ENCODE data around the gene GLCE.

GLCE gene

DNA sequence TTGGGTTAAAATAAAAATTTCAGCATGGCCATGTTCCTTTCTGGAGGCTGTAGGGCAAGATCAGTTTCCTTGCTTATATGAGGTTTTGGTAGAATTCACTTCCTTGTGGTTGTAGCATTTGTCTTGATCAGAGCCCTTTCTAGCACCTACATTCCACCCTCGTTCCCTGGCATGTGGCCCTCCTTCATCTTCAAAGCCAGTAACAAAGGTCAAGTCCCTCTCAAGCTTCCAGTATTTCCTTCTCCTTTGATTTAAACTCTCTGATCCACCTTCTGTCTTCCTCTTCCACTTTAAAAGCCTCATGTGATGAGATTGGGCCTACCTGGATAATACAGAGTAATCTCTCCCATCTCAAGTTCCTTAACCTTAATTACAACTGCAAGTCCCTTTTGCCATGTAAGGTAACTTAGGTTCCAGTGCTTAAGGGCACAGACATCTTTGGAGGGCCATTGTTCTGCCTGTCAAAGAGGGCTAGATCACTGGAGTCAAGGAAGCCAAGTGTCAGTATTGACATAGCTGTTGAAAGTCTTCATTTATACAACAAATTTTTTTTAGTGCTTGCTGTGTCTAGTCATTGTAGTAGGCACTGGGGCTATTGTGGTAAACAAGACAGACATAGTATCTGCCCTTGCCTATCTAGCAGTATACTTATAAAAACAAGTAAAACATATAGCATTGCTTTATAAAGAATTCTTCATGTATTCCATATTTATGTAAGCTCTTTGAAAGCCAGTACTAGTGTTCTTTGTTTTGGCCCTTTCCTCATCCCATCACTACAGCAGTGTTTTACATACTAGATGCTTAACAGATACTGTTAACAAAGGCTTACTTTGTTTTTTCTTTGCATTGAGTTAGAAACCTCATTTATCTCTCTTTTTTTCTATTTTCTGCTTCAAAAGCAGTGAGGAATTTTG, 40.7 kb downstream of the GLCE start:
- H3K4me2 ChIP-seq: no peak overlapping the region
- TF ChIP-seq Cebpa-rat (IDR thresholded peaks at IDR 0.05): no peak

DNA sequence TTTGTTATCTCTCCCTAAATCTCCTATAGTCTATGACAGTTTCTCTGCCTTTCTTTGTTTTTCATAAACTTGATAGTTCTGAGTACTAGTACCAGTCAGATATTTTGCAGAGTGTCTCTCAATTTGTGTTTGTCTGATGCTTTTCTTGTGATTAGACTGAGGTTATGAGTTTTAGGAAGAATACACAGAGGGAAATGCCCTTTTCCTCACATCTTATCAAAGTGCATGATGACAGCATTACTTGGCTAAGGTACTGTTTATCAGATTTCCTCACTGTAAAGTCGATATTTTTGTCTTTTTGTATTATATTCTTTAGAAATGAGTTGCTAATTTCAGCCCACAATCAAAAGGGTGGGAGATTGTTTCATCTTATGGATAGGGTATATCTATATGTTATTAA, 45.6 kb downstream of the GLCE start:
- no peaks in the 10 kb centered on the region; a peak in 2 of 22 replicates for H4K20me1 ChIP-seq
- H3K9me3 ChIP-seq (replicated peaks in 1 of 11): no peaks in the 10 kb centered on the region
- H3K4me1 ChIP-seq: peaks cover 0 to 9% (median 6%) of the 10 kb centered on the region in 10 experiments; a peak in 13 of 20 replicates
- no peaks in the 10 kb centered on the region for H3K36me3 ChIP-seq
- H3K4me3 ChIP-seq: no peak overlapping the region
- H3K9ac ChIP-seq: no peak overlapping the region
- no peak for TF ChIP-seq Cebpa-rat (IDR thresholded peaks at IDR 0.05)
- H3K4me2 ChIP-seq: no peak overlapping the region
- no peak overlapping the region for H3K27ac ChIP-seq
- no peaks in the 10 kb centered on the region for H3K27me3 ChIP-seq

More for the DNA sequence above, 40.7 kb downstream of the GLCE start:
- Histone ChIP-seq H3K9ac (no peak overlapping the region), H3K27ac (no peak overlapping the region), H3K9me3 (replicated peaks in 1 of 11) (no peaks in the 10 kb centered on the region), H3K27me3 (no peaks in the 10 kb centered on the region), H3K36me3 (peaks cover 0 to 15% (median 8%) of the 10 kb centered on the region in 11 experiments; a peak in 12 of 22 replicates), H3K4me1 (no peaks in the 10 kb centered on the region), H3K4me3 (no peak overlapping the region), H4K20me1 (no peaks in the 10 kb centered on the region)

DNA sequence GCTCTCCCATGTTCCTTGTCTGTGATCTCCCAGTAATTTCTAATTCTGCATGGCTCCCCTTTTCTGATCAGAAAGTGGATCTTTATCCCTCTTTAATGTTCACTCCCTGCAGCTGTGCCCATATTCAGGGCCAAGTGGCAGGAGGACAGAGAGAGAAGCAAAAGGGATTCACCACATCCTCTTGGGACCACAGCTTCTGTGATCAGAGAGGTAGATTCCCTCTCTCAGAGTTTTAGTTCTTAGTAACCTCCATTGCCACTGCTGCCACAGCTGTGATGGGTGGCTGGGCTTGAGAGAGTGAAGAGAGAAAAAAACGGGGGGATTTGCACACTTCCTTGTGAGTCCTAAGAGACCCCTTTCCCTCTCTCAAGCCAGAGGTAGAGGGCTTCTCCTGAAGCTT, 49.2 kb downstream of the GLCE start:
- Histone ChIP-seq H3K36me3 (no peaks in the 10 kb centered on the region), H3K27ac (no peak overlapping the region), H3K4me1 (peaks cover 0 to 9% (median 6%) of the 10 kb centered on the region in 10 experiments; a peak in 13 of 20 replicates), H3K27me3 (no peaks in the 10 kb centered on the region), H3K4me2 (peak overlapping the region in 7 of 11 experiments; percentile 5 to 44 (median 21); a peak in 9 of 22 replicates), H3K9ac (no peak overlapping the region), H3K9me3 (replicated peaks in 1 of 11) (no peaks in the 10 kb centered on the region), H4K20me1 (no peaks in the 10 kb centered on the region; a peak in 2 of 22 replicates), H3K4me3 (no peak overlapping the region)
- no peak for TF ChIP-seq Cebpa-rat (IDR thresholded peaks at IDR 0.05)

DNA sequence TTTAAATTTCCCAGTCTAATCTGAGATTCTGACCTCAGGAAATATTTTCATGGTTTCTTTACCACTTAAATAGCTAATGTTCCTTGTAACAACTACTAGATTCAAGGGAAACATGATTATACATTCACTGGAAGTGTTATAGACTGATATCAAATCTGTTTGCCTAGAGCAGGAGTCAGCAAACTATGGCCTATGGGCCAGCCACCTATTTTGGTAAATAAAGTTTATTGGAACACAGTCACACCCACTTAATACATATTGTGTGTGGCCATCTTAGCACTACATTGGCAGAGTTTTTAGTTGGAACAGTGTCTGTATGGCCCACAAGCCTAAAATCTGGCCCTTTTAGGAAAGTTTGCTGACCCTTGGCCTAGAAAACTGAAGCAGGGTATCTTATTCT, 50.1 kb downstream of the GLCE start:
- no peaks in the 10 kb centered on the region for H3K27me3 ChIP-seq

DNA sequence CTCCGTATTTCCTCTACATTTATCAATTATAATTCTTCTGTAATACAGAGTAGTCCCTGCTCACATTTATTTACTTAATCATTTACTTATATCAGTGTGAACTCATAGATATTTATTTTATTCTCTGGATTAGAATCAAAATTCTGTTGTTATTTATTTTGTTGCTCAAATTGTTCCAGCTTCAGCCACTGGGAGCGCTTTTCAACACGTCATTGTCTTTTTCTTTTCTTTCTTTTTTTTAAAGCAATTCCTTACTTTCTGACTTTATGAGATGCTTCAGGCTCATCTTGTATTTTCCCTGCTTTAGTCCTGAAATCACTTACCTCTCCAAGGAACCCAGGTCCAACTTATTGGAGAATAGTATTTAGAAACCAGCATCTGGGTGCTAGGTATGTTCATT, 53.4 kb downstream of the GLCE start:
- Histone ChIP-seq H3K9me3 (replicated peaks in 1 of 11) (peaks cover 6 to 10% (median 7%) of the 10 kb centered on the region in 11 experiments; a peak in 12 of 22 replicates), H3K4me2 (no peak overlapping the region), H3K9ac (no peak overlapping the region), H3K36me3 (peaks cover 0 to 9% (median 4%) of the 10 kb centered on the region in 11 experiments; a peak in 2 of 22 replicates), H3K4me3 (no peak overlapping the region), H3K4me1 (peaks cover 0 to 9% (median 6%) of the 10 kb centered on the region in 10 experiments; a peak in 13 of 20 replicates), H3K27me3 (no peaks in the 10 kb centered on the region), H3K27ac (no peak overlapping the region), H4K20me1 (no peaks in the 10 kb centered on the region; a peak in 2 of 22 replicates)
- no peak for TF ChIP-seq Cebpa-rat (IDR thresholded peaks at IDR 0.05)

More for the DNA sequence above, 50.1 kb downstream of the GLCE start:
- H3K4me3 ChIP-seq: no peak overlapping the region
- no peaks in the 10 kb centered on the region for H3K9me3 ChIP-seq (replicated peaks in 1 of 11)
- H3K9ac ChIP-seq: no peak overlapping the region
- H3K4me2 ChIP-seq: no peak overlapping the region
- peaks cover 0 to 9% (median 6%) of the 10 kb centered on the region in 10 experiments; a peak in 13 of 20 replicates for H3K4me1 ChIP-seq
- TF ChIP-seq Cebpa-rat (IDR thresholded peaks at IDR 0.05): no peak
- H3K27ac ChIP-seq: no peak overlapping the region
- no peaks in the 10 kb centered on the region for H3K36me3 ChIP-seq
- H4K20me1 ChIP-seq: no peaks in the 10 kb centered on the region; a peak in 2 of 22 replicates

DNA sequence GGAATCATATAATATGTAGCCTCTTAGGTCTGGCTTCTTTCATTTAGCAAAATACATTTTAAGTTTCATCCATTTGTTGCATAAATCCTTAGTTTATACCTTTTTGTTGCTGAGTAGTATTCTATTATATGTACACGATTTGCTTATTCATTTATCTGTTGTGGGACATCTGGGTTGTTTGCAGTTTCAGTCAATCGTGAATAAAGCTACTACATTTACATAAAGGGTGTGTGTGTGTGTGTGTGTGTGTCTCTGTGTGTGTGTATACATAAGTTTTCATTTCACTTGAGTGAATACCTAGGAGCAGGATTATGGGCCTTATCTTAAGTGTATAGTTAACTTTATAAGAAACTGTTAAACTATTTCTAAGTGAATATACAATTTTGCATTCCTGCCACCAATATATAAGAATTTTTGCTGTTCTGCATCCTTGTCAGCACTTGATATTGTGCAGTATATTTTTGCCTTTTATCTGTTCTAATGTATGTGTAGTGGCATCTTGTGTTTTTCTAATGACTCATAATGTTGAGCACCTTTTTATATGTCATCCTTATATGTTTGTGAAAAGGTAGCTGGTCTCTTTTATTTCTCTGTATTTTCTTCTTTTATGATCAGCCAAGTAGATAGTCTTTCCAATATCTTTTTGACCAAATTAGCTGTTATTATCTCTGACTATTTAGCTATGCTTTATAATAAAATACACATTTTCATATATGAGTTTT, 55.0 kb downstream of the GLCE start:
- Histone ChIP-seq H3K4me1 (no peaks in the 10 kb centered on the region), H3K4me3 (no peak overlapping the region), H3K27ac (no peak overlapping the region), H3K9ac (no peak overlapping the region), H3K27me3 (no peaks in the 10 kb centered on the region), H4K20me1 (no peaks in the 10 kb centered on the region), H3K9me3 (replicated peaks in 1 of 11) (peaks cover 6 to 13% (median 7%) of the 10 kb centered on the region in 11 experiments; a peak in 12 of 22 replicates), H3K4me2 (no peak overlapping the region), H3K36me3 (peaks cover 0 to 9% (median 4%) of the 10 kb centered on the region in 11 experiments; a peak in 2 of 22 replicates)
- TF ChIP-seq Cebpa-rat (IDR thresholded peaks at IDR 0.05): no peak

DNA sequence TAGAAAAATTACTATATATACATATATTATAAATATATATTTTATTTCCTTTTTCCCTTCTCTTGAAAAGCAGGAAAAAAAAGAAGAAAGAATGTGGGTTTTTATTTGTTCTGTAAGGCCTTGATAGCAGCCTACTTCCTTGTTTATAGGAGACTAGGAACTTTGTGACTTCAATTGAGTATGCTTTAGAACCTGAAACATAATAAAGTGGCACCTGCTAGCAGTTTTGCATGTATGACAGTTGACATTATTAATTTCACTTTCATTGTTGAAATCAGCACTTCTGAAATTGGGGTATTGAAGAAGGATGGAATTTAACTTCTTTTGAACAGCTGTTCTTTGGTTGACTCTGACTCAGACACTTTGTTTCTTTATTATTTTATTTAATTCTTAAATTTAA, 56.9 kb downstream of the GLCE start:
- Histone ChIP-seq H3K9ac (no peak overlapping the region), H3K9me3 (replicated peaks in 1 of 11) (peaks cover 8 to 27% (median 17%) of the 10 kb centered on the region in 11 experiments), H3K4me2 (no peak overlapping the region), H3K27me3 (no peaks in the 10 kb centered on the region), H3K4me3 (no peak overlapping the region), H3K4me1 (no peaks in the 10 kb centered on the region), H3K27ac (no peak overlapping the region), H4K20me1 (no peaks in the 10 kb centered on the region), H3K36me3 (peaks cover 0 to 13% (median 7%) of the 10 kb centered on the region in 11 experiments; a peak in 9 of 22 replicates)
- no peak for TF ChIP-seq Cebpa-rat (IDR thresholded peaks at IDR 0.05)

DNA sequence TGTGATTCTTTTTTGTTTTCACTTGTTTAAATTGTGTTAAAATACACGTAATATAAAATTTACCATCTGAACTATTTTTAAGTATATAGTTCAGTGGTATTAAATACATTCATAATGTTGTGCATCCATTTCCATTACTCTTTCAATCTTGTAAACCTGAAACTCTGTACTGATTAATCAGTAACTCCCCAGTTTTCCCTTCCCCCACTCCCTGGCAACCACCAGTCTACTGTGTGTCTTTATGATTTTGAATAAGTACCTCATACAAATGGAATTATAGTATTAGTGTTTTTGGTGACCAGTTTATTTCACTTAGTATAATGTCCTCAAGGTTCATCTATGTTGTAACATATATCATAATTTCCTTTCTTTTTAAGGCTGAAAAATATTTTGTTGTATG, 59.3 kb downstream of the GLCE start:
- Histone ChIP-seq H3K4me1 (no peaks in the 10 kb centered on the region), H3K9me3 (replicated peaks in 1 of 11) (peaks cover 21 to 38% (median 28%) of the 10 kb centered on the region in 11 experiments), H3K9ac (no peak overlapping the region), H3K4me2 (no peak overlapping the region), H4K20me1 (no peaks in the 10 kb centered on the region), H3K4me3 (no peak overlapping the region), H3K36me3 (peaks cover 0 to 22% (median 10%) of the 10 kb centered on the region in 11 experiments; a peak in 9 of 22 replicates), H3K27me3 (no peaks in the 10 kb centered on the region), H3K27ac (no peak overlapping the region)
- no peak for TF ChIP-seq Cebpa-rat (IDR thresholded peaks at IDR 0.05)

DNA sequence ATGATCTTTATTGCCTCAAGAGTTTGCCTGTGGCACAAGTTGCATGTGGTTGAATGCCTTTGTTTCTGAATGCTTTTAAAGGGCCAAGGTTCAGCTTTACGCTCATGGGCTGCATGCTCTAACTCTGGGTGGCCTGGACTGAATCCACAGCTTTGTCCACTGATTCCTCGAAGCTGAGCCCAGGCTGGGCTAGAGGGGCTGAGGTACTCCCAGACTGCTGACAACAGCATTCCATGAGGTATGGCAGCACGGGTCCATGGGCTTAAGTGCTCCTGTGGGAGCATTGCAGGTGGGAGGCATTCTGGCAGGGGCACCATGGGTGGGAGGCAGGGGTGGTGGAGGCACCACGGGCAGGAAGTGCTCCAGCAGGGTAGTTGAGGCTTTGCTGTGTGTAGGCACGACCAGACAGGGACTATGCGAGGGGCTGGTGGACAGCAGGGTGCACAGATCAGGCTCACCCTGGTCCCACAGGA, 61.6 kb downstream of the GLCE start:
- Histone ChIP-seq H3K4me1 (no peaks in the 10 kb centered on the region), H3K9ac (no peak overlapping the region), H3K27ac (no peak overlapping the region), H3K27me3 (no peaks in the 10 kb centered on the region), H3K9me3 (replicated peaks in 1 of 11) (peaks cover 21 to 38% (median 28%) of the 10 kb centered on the region in 11 experiments), H4K20me1 (no peaks in the 10 kb centered on the region), H3K4me2 (no peak overlapping the region), H3K4me3 (no peak overlapping the region), H3K36me3 (peaks cover 0 to 22% (median 10%) of the 10 kb centered on the region in 11 experiments; a peak in 9 of 22 replicates)
- TF ChIP-seq Cebpa-rat (IDR thresholded peaks at IDR 0.05): no peak

Measured in BLaER1 treated with 17β-estradiol and CSF1 and Interleukin-3, amounts not matched to agents 10 nM and 100 nM (cell line).